Stimulated activated CD8-positive, alpha-beta memory T cell treated with anti-CD3 and anti-CD28 coated beads, Interleukin-2, amount 100 ng/mL, for 1 hour (primary cell): ENCODE data around the gene CCDC141.

Source experiments
- DNase-seq, 2 donors: peaks; one replicate each; pipeline ENCODE4 v3.0.0-alpha.2; 2020; ENCODE audit warnings: low read depth in 2 of 2

The CCDC141 gene

DNA sequence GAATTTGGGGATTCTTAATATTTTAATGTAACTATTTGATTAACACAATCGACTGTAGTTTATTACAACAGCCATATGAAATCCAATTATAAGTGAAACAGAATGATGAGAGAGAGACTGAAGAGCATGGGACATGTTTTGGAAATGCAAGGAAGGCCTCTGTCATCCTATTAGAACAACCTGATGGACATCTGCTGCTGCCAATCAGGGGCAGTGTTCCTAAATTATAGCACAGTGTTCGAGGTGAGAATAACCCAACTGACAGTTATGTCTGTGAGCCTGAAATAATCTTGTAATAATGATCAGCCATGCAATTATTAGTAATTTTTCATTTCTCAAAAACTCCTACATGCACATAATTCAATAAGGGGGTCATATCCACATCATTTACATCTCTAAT lies 73.6 kb downstream of the CCDC141 start:
- no peak for DNase-seq

GRCh38 chr2:178962805-178963433 lies 87.0 kb downstream of the CCDC141 start:
- no peak for DNase-seq

GRCh38 chr2:178962152-178962551 lies 87.8 kb downstream of the CCDC141 start:
- no peak for DNase-seq

DNA sequence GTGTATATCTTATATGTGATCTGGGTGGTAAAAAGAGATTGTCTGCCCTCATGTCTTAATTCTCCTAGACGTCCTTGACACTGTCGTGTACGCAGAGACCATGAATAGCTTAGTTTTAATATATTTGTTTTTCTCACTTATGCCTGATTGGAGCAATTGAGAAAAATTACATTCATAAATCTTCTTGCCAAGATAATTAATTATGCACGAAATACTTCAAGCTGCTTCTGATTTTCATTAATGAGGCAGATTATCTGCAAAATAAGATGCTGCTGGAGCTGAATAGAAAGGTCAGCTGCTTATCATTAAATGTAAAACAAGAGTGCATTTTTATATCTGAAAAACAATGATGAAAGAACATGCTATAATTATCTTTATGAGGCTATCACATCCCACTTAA lies 95.9 kb downstream of the CCDC141 start:
- no peak for DNase-seq

DNA sequence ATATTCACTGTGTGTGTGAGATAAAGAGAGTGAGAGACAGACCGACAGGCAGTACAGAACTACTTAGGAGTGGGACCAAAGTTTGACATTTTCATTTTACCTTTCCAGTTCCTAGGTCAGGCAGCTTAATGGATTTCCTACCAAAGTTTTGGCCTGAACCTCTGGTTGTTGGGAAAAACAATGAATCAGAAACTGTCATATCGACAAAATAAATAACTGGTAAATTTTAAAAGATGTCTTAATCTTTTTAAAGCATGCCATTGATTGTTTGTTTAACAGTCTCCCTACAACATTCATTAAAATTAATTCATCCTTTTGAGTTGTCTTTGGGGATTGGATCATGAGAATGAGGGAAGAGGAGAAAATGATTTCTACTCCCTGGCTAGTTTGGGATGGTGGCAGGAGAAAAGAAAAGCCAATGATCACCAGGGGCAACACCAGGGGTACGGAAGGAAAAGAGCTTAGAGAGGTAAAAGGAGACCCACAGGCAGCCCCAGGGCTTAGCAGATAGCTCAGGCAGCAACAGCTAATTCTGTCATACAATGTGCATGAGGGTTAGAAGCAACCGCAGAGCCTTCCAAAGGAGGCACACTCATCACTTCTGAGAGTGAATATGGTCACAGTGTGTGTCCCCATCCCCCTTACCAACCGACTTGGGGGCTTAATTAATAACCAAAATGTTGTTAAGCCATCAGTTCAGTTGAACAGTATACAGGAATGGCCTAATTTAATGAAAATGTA lies 98.5 kb downstream of the CCDC141 start:
- no peak for DNase-seq

DNA sequence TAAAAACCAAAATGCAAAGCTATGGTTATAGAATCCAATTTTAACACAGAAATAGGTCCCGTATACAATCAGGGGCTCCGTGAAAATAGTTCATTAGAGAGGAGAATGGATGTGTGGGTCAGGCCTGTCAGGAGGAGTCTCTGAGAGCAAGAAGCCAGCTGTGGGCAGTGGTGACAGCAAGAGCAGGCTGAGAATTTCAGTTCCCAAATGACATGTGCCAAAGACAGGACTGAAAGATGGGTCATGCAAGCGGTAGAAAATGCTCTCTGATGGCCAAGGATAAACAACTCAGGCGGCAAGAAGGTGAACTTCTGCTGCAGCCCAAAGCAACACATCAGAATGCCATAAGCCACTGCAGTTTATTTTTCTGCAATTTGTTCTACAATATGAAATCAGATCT lies 100.4 kb downstream of the CCDC141 start:
- DNase-seq = no peak

GRCh38 chr2:178949151-178949550 lies 100.8 kb downstream of the CCDC141 start:
- no peak for DNase-seq

DNA sequence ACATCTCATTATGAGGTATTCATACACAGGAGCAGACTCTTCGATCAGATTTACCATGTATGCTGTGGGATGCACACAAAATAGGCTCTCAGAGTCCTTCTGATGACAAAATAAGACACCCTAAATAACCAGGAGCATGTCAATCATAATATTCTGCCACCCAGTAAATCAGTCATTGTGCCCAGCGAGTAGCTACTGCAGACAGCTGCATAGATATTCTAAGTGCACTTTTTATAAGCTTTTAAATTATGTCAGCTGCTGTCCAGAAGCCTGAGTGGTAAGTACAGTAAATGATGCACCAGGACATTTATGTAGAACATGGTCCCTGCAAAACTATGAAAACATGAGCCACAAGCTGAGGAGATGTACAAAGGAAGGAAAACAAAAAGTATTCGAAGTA lies 102.9 kb downstream of the CCDC141 start:
- DNase-seq = no peak

GRCh38 chr2:178946494-178946893 lies 103.4 kb downstream of the CCDC141 start:
- no peak for DNase-seq

GRCh38 chr2:178943745-178944144 lies 106.2 kb downstream of the CCDC141 start:
- DNase-seq = no peak

- no peak for DNase-seq
Observed at GRCh38 chr2:178934571-178934970, 115.4 kb downstream of the CCDC141 start.

DNA sequence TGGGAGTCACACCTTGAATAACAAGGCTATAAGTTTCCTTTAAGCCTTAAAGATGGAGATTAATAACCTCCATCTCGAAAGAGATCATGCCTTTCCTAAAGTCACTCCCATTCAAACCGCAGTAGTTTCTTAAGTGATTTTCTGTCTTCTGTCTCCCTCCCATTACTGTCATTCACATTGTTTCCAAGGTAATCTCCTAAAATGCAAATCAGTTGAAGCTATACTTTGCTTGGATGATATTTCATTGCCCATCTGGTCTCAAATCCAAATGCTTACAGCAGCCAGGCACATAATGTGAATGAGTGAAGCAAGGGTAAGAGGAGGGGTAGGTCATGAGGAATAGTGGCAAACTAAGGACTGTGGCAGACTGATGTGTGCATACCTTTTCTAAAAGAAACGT lies 116.4 kb downstream of the CCDC141 start:
- no peak for DNase-seq

GRCh38 chr2:178928077-178928476 lies 121.9 kb downstream of the CCDC141 start:
- DNase-seq = no peak

GRCh38 chr2:178927173-178927572 lies 122.8 kb downstream of the CCDC141 start:
- no peak for DNase-seq

GRCh38 chr2:178924817-178925216 lies 125.1 kb downstream of the CCDC141 start:
- DNase-seq = no peak

- DNase-seq = no peak
Observed at GRCh38 chr2:178923546-178923945, 126.4 kb downstream of the CCDC141 start.

DNA sequence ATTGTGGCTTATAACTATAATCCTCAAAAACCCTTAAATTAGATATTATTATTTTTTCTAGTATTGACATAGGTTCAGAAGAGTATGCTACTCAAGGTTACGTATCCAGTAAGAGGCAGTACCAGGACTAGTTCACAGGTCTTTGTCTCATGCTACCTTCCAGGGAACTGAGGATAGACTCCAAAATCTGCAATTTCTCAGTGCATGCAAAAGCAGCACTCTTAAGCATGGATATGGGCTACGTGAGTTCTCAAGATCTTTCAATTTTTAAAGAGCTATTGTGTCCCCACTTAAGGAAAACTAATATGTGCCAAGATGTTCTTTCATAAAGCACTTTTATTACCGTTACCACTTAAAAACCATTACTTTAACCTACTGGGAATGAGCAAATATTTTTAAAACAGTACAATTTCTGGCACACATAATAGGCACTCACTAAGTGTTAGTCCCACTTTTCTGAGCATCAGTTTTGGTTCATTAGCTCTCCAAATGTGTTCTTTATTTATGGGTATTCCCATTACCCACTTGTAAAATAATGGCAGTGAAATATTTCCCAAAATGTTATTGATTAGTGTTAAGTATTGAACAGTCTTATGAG lies 128.9 kb downstream of the CCDC141 start:
- DNase-seq = no peak

DNA sequence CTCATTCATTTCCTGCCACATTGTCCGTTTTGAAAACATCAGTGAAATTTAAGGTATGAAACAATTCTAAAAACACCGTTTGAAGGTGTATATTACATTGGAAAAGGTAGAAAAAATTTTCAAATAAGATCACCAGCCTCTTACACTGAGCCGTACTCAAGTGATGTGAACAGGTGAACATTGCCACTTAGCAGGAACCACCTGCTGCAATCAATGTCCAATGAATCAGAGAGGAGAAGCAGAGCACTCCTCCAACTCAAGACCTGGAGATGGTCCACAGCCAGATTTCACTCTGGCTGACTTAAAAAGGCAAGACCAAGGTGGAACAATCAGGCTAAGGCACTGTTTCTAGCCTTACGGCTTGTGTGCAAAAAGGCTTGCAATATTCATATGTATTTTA lies 132.4 kb downstream of the CCDC141 start:
- no peak for DNase-seq

GRCh38 chr2:178915423-178916173 lies 134.3 kb downstream of the CCDC141 start:
- no peak for DNase-seq

DNA sequence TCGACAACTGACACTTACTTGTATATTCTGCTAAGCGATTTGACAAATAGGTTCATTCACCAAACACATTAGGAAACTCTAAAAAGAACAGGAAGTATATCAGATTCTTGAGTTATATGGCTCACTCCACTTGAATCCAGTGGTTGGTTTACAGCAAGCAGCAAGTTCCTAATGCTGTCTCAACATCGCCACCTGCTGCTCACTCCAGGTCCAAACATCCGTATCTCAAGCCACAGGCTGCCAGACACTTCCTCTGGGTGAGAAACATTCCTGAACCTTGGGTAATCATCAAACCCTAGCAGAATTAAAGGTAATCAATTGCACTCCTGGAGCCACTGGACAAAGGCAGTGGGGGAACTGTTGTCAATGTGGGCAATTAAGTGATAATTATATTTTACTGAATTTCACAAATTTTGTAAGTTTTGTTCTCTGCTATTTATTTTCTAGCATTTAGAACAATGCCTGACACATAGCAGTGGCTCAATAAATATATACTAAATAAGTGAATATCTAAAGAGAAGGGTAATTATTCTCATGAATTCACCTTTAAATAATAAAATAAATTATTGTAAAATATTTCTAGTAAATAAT lies 135.6 kb downstream of the CCDC141 start:
- peak; percentile 33 to 43 for DNase-seq

- no peak for DNase-seq
Observed at GRCh38 chr2:178913049-178913441, 136.9 kb downstream of the CCDC141 start.

GRCh38 chr2:178912416-178913048 lies 137.4 kb downstream of the CCDC141 start:
- no peak for DNase-seq
